ENCODE results near the gene FXYD5.
"Not testable (repeated sequence)": the region's sequence is repeated elsewhere in the genome, so short reads cannot be mapped to it uniquely, and the experiment has no call there.

Gene FXYD5

DNA sequence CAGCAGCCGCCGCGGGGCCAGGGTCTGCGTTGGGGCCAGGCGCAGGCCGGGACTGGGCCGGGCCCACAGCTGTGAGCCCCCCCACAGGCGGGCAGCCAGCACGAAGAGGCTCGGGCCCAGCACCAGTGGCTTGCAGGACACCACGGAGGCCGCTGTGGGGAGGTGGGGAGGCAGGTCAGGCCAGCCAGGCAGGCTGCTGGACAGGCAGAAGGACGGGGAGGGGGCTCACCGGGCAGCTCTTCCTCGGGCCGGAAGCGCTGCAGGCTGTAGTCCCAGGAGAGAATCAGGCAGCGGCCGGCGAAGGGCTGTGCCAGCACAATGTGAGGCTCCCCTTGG lies 27.9 kb upstream of the FXYD5 start:
- Histone ChIP-seq H3K9me2 (replicated peaks; ENCODE audit: control insufficient read depth, low read length) (no peaks in the 10 kb centered on the region), H3K4me2 (ENCODE audit: low read length) (no peak overlapping the region), H3K36me3 (ENCODE audit: control insufficient read depth, low read length) (no peaks in the 10 kb centered on the region), H3K27ac (ENCODE audit: low read depth, low read length) (no peak overlapping the region), H3K4me3 (ENCODE audit: low read length) (no peak overlapping the region), H4K20me1 (ENCODE audit: control insufficient read depth, insufficient read depth, low read depth, low read length) (no peaks in the 10 kb centered on the region; the same call in 1 of the 2 replicates), H3K9me3 (ENCODE audit: control insufficient read depth, insufficient read depth, low read length) (no peaks in the 10 kb centered on the region), H3K27me3 (ENCODE audit: control insufficient read depth, low read length) (peaks cover 7% of the 10 kb centered on the region), H3K79me2 (ENCODE audit: control insufficient read depth, low read length) (no peaks in the 10 kb centered on the region), H3K4me1 (ENCODE audit: control insufficient read depth, low read length) (peaks cover 11% of the 10 kb centered on the region), H3F3A (ENCODE audit: control insufficient read depth, insufficient read depth) (no peaks in the 10 kb centered on the region)
- TF ChIP-seq EZH2phosphoT487 (IDR thresholded peaks at IDR 0.05; ENCODE audit: borderline replicate concordance, low read length), result no peak
- TF ChIP-seq, protein P1, sequence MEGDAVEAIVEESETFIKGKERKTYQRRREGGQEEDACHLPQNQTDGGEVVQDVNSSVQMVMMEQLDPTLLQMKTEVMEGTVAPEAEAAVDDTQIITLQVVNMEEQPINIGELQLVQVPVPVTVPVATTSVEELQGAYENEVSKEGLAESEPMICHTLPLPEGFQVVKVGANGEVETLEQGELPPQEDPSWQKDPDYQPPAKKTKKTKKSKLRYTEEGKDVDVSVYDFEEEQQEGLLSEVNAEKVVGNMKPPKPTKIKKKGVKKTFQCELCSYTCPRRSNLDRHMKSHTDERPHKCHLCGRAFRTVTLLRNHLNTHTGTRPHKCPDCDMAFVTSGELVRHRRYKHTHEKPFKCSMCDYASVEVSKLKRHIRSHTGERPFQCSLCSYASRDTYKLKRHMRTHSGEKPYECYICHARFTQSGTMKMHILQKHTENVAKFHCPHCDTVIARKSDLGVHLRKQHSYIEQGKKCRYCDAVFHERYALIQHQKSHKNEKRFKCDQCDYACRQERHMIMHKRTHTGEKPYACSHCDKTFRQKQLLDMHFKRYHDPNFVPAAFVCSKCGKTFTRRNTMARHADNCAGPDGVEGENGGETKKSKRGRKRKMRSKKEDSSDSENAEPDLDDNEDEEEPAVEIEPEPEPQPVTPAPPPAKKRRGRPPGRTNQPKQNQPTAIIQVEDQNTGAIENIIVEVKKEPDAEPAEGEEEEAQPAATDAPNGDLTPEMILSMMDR (IDR thresholded peaks at IDR 0.05; ENCODE audit: low read depth, low read length, poor library complexity, severe bottlenecking), result no peak

DNA sequence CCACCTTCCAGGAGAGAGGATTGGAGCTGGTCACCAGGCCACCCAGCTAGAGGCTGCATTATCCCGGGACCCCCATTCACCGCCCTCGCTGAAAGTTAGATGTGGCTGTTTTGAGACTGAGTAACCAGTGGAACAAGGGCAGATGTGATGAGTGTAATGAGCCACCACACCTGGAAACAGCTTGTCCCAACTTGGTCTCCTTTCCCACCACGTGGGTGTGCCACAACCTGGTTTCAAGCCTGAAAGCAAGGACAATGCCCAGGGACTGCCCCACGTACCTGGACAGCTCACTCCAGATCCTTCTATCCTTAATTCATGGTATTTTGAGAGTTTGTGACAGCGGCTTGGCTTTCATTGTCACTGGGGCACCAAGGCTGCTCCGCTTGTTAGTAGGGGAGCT lies 26.7 kb upstream of the FXYD5 start:
- no peaks in the 10 kb centered on the region for H4K20me1 ChIP-seq (ENCODE audit: control insufficient read depth, insufficient read depth, low read depth, low read length)
- no peak overlapping the region for H3K27ac ChIP-seq (ENCODE audit: low read depth, low read length)
- no peaks in the 10 kb centered on the region for H3K9me3 ChIP-seq (ENCODE audit: control insufficient read depth, insufficient read depth, low read length)
- H3K9me2 ChIP-seq (replicated peaks; ENCODE audit: control insufficient read depth, low read length), result no peaks in the 10 kb centered on the region
- no peaks in the 10 kb centered on the region for H3F3A ChIP-seq (ENCODE audit: control insufficient read depth, insufficient read depth)
- peaks cover 7% of the 10 kb centered on the region; the same call in 1 of the 2 replicates for H3K27me3 ChIP-seq (ENCODE audit: control insufficient read depth, low read length)
- H3K79me2 ChIP-seq (ENCODE audit: control insufficient read depth, low read length), result no peaks in the 10 kb centered on the region
- no peak for TF ChIP-seq EZH2phosphoT487 (IDR thresholded peaks at IDR 0.05; ENCODE audit: borderline replicate concordance, low read length)
- TF ChIP-seq, protein P1 (IDR thresholded peaks at IDR 0.05; ENCODE audit: low read depth, low read length, poor library complexity, severe bottlenecking), result no peak
- H3K4me1 ChIP-seq (ENCODE audit: control insufficient read depth, low read length), result peaks cover 11% of the 10 kb centered on the region
- H3K36me3 ChIP-seq (ENCODE audit: control insufficient read depth, low read length), result no peaks in the 10 kb centered on the region
- H3K4me3 ChIP-seq (ENCODE audit: low read length), result no peak overlapping the region
- no peak overlapping the region for H3K4me2 ChIP-seq (ENCODE audit: low read length)

- peaks cover 11% of the 10 kb centered on the region for H3K4me1 ChIP-seq (ENCODE audit: control insufficient read depth, low read length)
- TF ChIP-seq EZH2phosphoT487 (IDR thresholded peaks at IDR 0.05; ENCODE audit: borderline replicate concordance, low read length), result no peak
- TF ChIP-seq, protein P1 (IDR thresholded peaks at IDR 0.05; ENCODE audit: low read depth, low read length, poor library complexity, severe bottlenecking), result no peak
- no peaks in the 10 kb centered on the region for H3K9me2 ChIP-seq (replicated peaks; ENCODE audit: control insufficient read depth, low read length)
- H3K4me3 ChIP-seq (ENCODE audit: low read length), result no peak overlapping the region
- H3K9me3 ChIP-seq (ENCODE audit: control insufficient read depth, insufficient read depth, low read length), result no peaks in the 10 kb centered on the region
- H3K27ac ChIP-seq (ENCODE audit: low read depth, low read length), result no peak overlapping the region
- no peak overlapping the region for H3K4me2 ChIP-seq (ENCODE audit: low read length)
- H3F3A ChIP-seq (ENCODE audit: control insufficient read depth, insufficient read depth), result no peaks in the 10 kb centered on the region
- no peaks in the 10 kb centered on the region for H3K36me3 ChIP-seq (ENCODE audit: control insufficient read depth, low read length)
- no peaks in the 10 kb centered on the region for H4K20me1 ChIP-seq (ENCODE audit: control insufficient read depth, insufficient read depth, low read depth, low read length)
- H3K27me3 ChIP-seq (ENCODE audit: control insufficient read depth, low read length), result peaks cover 7% of the 10 kb centered on the region; the same call in 1 of the 2 replicates
- H3K79me2 ChIP-seq (ENCODE audit: control insufficient read depth, low read length), result no peaks in the 10 kb centered on the region
Measured at GRCh38 chr19:35128398-35129057, 26.0 kb upstream of the FXYD5 start.

DNA sequence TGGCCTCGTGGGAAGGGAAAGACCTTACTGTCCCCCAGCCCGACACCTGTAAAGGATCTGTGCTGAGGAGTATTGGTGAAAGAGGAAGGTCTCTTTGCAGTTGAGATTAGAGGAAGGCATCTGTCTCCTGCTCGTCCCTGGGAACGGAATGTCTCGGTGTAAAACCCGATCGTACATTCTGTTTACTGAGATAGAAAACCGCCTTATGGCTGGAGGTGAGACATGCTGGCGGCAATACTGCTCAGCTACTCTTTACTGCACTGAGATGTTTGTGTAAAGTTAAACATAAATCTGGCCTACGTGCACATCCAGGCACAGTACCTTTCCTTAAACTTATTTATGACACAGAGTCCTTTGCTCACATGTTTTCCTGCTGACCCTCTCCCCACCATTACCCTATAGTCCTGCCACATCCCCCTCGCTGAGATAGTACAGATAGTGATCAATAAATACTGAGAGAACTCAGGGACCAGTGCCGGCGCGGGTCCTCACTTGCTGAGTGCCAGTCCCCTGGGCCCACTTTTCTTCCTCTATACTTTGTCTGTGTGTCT lies 24.7 kb upstream of the FXYD5 start:
- not testable (repeated sequence) for H3K79me2 ChIP-seq (ENCODE audit: control insufficient read depth, low read length); H4K20me1 ChIP-seq (ENCODE audit: control insufficient read depth, insufficient read depth, low read depth, low read length); H3K9me2 ChIP-seq (replicated peaks; ENCODE audit: control insufficient read depth, low read length); H3K4me3 ChIP-seq (ENCODE audit: low read length); H3K27ac ChIP-seq (ENCODE audit: low read depth, low read length); H3K4me2 ChIP-seq (ENCODE audit: low read length); H3F3A ChIP-seq (ENCODE audit: control insufficient read depth, insufficient read depth); H3K9me3 ChIP-seq (ENCODE audit: control insufficient read depth, insufficient read depth, low read length); H3K4me1 ChIP-seq (ENCODE audit: control insufficient read depth, low read length); H3K27me3 ChIP-seq (ENCODE audit: control insufficient read depth, low read length); H3K36me3 ChIP-seq (ENCODE audit: control insufficient read depth, low read length)
